NCI-H526 treated with DMSO at 0.1 percent for 48 hours (cell line): Measurements from ENCODE around the gene SH3BGRL2.
"Not testable (repeated sequence)": the region's sequence is repeated elsewhere in the genome, so short reads cannot be mapped to it uniquely, and the experiment has no call there.

Source experiments
- DNase-seq: peaks from one replicate; lab custom pipeline; 2025; lab: John Stamatoyannopoulos, UW

SH3BGRL2 gene

GRCh38 chr6:79649016-79649415 lies 17.9 kb downstream of the SH3BGRL2 start:
- DNase-seq: no peak

DNA sequence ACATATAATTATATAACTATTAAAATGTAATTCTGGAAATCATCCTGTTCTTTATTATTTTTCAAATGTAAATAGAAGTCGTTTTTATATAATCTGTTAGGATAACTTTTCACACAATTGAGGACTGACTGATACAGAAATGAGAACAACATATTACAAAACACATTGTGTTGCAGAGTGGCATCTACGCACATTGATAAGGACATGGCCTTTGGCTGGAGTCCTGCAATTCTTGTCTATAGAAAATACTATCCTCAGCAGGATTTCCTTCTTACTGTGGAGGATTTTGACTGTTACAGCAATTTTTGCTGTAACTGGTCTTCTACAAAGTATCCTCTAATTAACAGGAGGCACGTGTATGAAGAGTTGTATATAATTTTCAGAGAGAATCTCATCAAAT lies 19.8 kb downstream of the SH3BGRL2 start:
- no peak for DNase-seq

DNA sequence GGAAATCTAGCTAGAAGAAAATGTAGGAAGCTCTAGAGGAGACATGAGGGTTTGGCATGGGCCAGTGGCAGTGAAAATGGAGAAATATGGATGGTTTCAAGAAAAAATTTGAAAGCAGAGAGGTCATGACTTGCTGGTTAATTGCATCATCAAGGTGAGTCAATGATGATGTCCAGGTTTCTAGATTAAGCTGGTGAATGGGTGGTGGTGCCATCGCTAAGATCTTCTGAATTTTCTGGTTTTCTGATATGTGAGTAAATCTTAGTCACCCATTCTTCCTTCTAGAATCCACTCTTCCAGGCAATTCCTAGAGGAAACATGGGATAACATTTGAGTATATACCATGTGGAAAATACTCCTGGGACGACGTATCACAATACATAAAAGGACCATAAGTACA lies 25.0 kb downstream of the SH3BGRL2 start:
- no peak for DNase-seq

DNA sequence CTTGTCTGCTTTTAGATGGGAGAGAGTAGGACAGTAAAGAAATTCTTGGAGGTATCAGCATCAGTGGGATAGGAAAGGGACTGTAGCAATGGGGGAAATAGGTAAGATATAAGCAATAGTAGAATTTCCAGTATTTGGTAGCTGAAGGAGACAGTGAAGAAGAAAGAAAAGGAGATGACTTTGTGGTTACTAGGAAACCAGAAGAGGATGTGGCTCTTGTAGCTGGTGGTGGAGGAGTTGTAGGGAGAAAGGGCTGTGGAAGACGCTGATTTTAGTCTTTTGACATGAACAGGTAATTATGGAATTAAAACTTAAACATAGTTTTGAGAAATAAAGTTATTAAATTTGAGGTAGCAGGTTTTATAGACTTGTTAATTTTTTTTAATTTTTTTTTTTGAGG lies 26.1 kb downstream of the SH3BGRL2 start:
- DNase-seq: no peak

DNA sequence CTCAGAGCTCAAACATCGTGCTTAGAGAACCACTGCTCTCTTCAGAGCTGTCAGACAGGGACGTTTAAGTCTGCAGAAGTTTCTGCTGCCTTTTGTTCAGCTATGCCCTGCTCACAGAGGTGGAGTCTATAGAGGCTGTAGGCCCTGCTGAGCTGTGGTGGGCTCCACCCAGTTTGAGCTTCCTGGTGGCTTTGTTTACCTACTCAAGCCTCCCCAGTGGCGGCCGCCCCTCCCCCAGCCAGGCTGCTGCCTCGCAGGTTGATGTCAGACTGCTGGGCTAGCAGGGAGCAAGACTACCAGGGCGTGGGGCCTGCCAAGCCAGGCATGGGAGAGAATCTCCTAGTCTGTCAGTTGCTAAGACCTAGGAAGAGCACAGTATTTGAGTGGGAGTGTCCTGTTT lies 32.5 kb downstream of the SH3BGRL2 start:
- DNase-seq: not testable (repeated sequence)

DNA sequence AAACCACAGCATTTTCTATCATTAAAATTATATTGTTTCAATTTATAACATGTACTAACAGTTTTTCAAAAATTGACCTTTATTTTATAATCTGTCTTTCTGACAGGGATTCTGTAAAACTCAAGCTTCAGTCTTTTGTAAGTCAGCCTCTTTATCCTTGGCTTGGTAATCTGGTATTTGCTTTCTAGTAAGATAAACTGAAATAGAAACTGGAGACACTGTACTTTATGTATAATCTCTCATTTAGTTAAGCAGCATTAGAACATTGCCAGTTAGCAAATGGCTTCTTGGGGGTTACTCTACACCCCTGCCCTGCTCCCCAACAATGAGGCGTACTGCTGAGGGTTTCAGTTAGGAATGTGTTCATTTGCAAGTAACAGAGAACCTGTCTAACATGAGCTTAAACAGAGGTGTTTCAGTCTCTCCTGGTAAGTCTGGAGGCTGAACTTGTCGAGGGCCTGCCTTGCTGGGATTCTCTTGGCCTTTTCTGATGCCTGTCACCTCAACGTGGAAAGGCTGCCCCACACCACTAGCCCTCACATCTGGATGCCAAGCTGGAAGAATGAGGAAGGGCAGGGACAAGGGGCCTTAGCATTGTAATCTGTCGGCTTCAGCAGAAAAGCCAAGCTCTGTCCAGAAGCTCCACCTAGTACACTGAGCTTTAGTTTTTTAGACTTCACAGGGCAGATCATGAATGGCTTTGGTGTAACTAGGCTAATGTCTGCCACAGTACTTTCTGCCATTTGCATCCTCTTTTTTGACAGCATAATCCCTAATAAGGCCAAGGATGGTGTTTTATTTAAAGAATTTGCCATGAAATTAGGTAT lies 34.8 kb downstream of the SH3BGRL2 start:
- DNase-seq: no peak

DNA sequence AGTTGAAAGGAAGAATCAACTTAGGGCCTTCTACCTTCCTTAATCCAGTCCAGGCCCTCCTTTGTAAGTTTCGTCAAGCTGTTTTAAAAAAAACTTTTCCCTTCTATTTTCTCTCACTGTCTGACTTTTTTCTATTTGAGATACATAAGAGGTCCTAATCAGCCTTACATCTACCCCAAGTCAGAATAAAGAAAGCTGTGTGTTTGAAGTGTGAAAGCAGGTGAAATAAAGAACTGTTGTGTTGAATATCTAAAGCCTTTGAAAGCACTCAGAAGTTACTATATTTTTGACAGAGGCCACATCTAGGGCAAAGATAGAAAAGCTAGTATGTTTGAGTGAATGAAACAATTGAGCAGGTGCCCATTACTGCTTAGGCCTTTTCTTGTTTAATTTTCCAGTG lies 35.5 kb downstream of the SH3BGRL2 start:
- no peak for DNase-seq

DNA sequence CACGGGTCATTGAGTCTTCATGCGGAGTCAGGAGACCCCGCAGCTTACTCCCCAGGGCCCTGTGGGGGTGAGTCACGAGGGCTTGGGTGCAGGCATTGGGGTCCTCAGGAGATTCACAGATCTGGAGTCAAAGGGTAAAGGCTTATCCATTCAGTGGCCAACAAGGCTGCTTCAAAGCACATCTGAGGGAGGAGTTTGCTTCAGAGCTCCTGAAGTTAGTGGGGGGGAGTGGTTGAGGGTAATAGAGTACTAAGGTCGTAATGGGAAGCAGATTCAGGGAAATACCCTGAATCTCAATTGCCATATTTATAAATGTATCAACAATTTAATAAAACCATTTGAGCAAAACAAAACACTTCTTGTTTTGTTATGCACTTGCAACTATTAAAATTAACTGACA lies 37.3 kb downstream of the SH3BGRL2 start:
- no peak for DNase-seq

DNA sequence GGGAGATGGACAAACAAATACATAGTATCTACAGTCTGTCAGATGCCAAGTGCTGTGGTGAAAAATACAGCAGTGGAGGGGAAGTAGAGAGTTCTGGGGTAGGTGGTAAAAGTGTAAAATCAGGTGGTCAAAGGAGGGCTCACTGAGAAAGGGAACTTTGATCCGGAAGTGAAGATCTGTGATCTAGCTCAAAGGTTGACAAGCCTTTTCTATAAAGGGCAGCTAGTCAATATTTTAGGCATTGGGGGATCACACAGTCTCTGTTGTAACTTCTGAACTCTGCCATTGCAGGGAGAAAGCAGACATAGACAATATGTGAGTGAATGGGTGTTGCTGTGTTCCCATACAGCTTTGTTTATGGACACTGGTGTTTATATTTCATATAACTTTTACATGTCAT lies 38.6 kb downstream of the SH3BGRL2 start:
- DNase-seq: no peak

- DNase-seq: no peak
Observed at GRCh38 chr6:79670789-79671188, 39.7 kb downstream of the SH3BGRL2 start.

DNA sequence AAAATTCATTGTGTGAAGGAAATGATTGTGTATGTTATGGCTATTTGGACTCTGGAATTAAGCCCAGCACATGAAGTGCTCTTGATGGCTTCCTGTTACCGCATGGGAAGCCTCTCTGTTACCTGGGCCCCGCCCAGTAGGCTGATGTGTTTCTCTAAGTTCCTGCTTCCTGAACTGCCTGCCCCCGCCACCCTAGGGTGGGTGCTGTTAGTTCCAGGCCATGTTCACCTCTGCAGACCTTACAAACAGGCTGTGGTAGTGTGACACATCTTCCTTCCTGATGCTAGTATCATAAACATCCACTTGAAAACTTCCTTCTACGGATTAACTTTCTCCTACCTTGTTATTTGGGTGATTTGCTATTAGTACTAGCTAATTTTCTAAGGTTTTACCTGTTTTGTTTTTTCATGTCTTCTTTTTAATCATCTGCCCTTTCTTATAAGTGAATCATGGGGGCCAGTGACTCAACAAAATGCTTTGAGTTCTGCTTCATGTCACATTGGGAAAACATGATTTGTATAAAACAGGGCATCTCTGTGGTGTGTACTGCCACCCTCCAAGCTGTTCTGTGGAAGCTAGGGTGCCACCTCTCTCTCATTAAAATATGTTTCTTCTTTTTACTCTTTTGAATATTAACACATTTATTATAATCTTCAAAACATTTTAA lies 40.6 kb downstream of the SH3BGRL2 start:
- no peak for DNase-seq

DNA sequence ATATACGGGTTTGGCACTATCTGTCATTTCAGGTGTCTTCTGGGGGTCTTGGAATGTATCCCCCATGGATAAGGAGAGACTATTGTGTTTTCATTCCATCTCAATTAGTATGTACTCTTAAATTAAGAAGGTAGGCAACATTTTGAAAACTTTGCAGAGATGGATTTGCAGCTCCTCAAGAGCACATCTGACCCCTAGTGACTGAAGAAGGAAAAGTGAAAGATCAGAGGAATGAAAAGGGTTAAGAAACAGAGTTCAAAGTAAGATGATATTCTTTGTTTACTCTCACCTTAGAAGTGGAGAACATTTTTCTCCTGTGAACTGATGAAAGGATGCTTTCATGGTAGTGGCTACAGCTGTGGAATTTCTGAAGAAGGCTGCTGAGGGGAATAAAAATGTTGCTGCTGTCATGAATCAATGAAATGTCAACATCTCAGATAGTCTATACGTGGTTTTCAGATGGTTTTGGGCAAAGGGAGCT lies 41.5 kb downstream of the SH3BGRL2 start:
- DNase-seq: peak; percentile 14

- DNase-seq: no peak
Observed at GRCh38 chr6:79673947-79674346, 42.8 kb downstream of the SH3BGRL2 start.

DNA sequence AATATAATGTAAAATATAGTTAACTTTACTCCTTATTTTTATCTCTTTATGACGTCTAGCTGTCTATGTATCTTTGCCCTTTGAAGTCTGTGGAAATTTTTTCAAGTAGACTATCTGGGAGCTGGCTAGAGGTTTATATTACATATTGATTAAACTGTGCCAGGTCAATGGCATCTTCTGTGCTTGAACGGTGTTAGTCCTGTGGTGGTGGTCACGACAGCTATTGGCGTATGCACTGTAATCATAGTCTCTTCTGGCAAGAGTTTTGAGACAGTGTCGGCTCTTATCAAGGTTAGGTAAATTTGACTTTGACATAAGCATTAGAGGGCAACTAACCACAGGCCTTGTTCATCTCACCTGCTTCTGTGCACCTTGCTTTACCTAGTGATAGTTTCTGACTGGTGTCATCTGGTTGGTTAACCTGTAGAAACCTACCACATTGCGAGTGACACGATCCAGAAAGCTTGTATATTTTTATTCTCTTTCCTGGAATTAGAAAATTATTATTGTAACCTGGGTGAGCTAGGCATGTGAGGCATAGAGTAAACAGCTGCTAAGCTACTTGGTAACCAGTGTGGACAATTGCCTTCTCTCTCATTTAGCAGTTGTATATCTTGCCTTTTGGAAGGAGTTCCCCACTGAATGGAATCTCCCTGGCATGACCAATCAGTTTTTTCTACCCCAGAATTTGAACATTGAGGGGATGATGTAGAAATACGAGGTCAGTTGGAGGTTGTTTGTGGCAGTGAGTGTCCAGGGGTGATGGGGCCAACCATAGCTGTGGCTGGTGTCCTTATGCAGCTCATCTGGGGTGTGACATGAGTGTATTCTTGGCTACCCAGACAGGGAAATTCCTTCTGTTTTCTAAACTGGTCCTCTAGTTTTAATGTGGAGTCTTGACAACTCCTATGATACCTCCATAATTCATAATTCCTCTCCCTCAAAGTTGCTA lies 45.9 kb downstream of the SH3BGRL2 start:
- DNase-seq: no peak

- not testable (repeated sequence) for DNase-seq
Observed at GRCh38 chr6:79682682-79683081, 51.6 kb downstream of the SH3BGRL2 start.

DNA sequence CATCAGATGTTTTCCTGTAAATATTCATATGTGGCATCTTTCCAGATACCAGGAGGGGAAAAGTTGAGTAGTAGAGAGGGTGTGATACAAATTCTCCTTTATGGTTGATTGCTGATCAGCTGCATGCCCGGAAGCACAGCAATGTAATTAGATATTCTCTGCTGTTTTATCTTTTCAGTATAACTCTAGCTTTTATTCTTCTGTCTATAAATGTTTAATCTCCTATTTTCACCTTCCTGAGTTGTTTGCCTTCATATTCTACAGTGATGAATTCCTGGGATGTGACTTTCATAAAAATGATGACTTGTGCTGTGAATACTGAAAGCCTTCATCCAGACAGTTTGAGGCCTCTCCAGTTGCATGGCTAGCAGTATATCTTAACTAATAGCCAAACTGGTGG lies 53.7 kb downstream of the SH3BGRL2 start:
- no peak for DNase-seq

DNA sequence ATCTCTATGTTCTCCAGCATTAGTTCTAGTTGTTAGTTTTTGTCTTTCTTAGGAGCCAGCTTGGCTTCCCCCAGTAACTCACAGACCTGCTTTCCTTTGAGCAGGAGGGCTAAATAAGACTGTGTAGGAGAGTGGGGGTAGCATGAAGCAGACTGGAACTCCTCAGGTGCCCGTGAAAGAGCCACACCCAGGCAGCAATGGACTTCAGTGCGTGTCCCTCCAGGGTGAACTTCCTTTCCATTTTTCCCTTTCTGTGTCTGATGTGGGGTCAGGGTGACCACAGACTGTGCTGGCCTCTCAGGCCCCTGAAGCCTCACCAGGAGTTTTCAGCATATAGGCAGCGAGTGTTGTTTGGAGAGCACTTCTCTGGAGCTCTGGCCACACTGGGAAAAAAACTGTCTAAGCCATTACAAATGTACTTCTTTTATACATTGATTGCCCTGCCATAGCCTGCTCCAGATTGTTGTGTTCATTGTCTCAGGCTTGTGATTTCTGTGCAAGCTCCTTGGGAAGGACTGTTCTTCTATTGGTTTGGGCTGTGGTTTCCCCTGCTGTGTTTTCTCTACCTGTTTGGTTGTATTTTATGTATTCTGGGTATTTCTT lies 55.7 kb downstream of the SH3BGRL2 start:
- DNase-seq: no peak

DNA sequence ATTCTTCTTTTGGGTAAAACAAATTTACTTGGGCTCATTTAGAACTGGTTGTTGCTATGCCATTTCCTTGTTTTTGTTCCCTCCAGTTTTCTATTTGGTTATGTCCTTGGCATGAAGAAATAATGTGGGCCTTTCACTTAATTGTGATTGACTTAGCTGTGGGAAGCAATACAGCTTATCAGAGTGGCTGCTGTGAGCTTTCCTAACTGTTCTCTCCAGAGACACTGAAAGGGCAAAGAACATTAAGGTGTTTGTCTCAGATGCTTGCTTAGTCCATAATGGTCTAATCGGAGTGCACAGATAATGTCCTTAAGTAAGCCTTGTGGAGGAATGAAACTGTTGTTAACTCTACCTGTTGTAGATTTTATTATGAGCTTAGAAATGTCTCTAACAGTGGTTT lies 56.6 kb downstream of the SH3BGRL2 start:
- no peak for DNase-seq

DNA sequence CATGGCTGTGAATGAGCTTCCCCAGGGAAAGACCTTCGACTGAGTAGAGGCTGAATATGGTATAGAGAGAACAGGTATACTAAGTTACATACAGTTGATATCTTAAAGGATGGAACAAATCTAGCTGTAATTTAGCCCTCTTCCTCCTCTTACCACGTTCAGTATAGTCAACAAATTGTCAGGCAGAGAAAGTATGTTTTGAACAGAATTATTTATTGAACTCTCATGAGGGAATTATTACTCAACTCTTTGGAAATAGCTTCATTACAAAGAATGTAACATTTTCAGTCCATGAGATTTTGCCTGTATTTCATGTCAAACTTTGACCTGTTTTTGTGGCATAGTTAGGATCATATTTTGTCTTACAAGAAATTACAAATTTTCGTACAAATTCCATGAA lies 63.0 kb downstream of the SH3BGRL2 start:
- DNase-seq: no peak

GRCh38 chr6:79694623-79695343 lies 63.7 kb downstream of the SH3BGRL2 start:
- DNase-seq: no peak

- DNase-seq: no peak
Observed at GRCh38 chr6:79697430-79697829, 66.3 kb downstream of the SH3BGRL2 start.
